Adrenal gland (tissue), 12 donors: ENCODE data around the gene EVL. TPM values are rescaled to one million over a fixed set of nuclear protein-coding genes. Genes with fewer than 3 reads are reported as not detected.

Experiments used
- DNase-seq, 7 donors: peaks; one replicate each; pipeline ENCODE4 v3.0.0-alpha.2; 2019 to 2020
- H3K27ac ChIP-seq, 5 donors: fragments of 200-600 bp; sonication (generic) in 4 of 5; 1 replicate in 3 of 5; 2 replicates in 2 of 5; pipeline versions ENCODE4 v1.5.1 to v1.8.0; 2016 to 2020; ENCODE audit warnings: mild to moderate bottlenecking in 1 of 5
- H3K27me3 ChIP-seq: fragments of 200-600 bp; 2 replicates; pipeline ENCODE4 v1.8.0; 2021
- H3K36me3 ChIP-seq, 2 donors: fragments of 200-600 bp; replicated peaks in 1 of 2; 1 replicate in 1 of 2; 2 replicates in 1 of 2; pipeline versions ENCODE4 v1.5.1 to v1.8.0; 2018 to 2022
- H3K4me1 ChIP-seq, 2 donors: fragments of 200-600 bp; replicated peaks in 1 of 2; 1 replicate in 1 of 2; 2 replicates in 1 of 2; pipeline versions ENCODE4 v1.5.1 to v1.8.0; 2018 to 2021
- H3K4me3 ChIP-seq, 4 donors: fragments of 200-600 bp; sonication (generic) in 3 of 4; one replicate each; pipeline ENCODE4 v1.5.1; 2016 to 2018
- H3K9me3 ChIP-seq, 3 donors: fragments of 200-600 bp; sonication (generic) in 1 of 3; replicated peaks in 1 of 3; 1 replicate in 2 of 3; 2 replicates in 1 of 3; pipeline versions ENCODE4 v1.5.1 to v1.8.0; 2016 to 2021
- POLR2A ChIP-seq, 2 donors: fragments of 450-650 bp; IDR thresholded peaks; one replicate each; pipeline ENCODE4 v1.6.1; 2017; ENCODE audit warnings: antibody characterized with exemption in 2 of 2, mild to moderate bottlenecking in 2 of 2, moderate library complexity in 1 of 2
- WGBS, 4 donors: extraction: QIAGEN DNeasy Blood & Tissue Kit in 2 of 4; methylation state at CpG; one replicate each; pipeline versions ENCODE4 v1.1.5 to v1.1.7; 2013 to 2017; 5-methylcytosine and 5-hydroxymethylcytosine counted together
- intact Hi-C, 2 donors: fragments of 100-400 bp; cut with DNase I; formaldehyde crosslinking; loops; one replicate each; pipeline versions ENCODE4 v1.14.1 to v1.15.0; 2022 to 2023
- polyA plus RNA-seq, 3 donors: library from polyadenylated mRNA; stranded (reverse); fragments of 200-250 nt in 2 of 3; fragments of 350-450 nt in 1 of 3; fragmentation: Illumina TruSeq in 1 of 3; extraction: RNeasy Lipid Tissue Mini Kit (QIAGEN cat#74804) in 1 of 3; gene quantifications; one replicate each; pipeline ENCODE4 v1.2.3, GENCODE V29; 2013 to 2014
- total RNA-seq, 9 donors: library from RNA; depleted of rRNA in 4 of 9; stranded (reverse); fragments of >200 nt in 4 of 9; fragments of 120-200 nt in 1 of 9; fragmentation: NEBNext Ultra II Directional in 1 of 9; extraction: Animal tissue kit (Norgen Biotek cat#: 25700) in 1 of 9; gene quantifications; one replicate each; pipeline versions ENCODE4 v1.1.0 to v1.2.4, GENCODE V29; 2013 to 2023
- TF ChIP-seq, protein P1 (sequence below), 6 experiments: fragments of 450-650 bp in 4 of 6; fragments of 200-600 bp in 2 of 6; sonication (generic) in 1 of 6; IDR thresholded peaks; 1 replicate in 5 of 6; 2 replicates in 1 of 6; pipeline versions ENCODE4 v1.5.1 to v1.8.0; 2016 to 2021; ENCODE audit warnings: antibody characterized with exemption in 6 of 6, mild to moderate bottlenecking in 2 of 6, moderate library complexity in 1 of 6
- donor health status: healthy with polysubstance abuse.
- donor health status: Bipolar disorder and iron deficiency.
- donor health status: DM: yes; HTN: yes; CAD: no.
- donor health status: DM: no; HTN: no; CAD: no.
- donor health status: DM: no; HTN: no; CAD: no.
- donor health status: DM: yes; HTN: yes; CAD: no.

Gene EVL
- total and polyA plus RNA-seq, 12 donors, result 23.7 to 209 (median 46.8) TPM

- 90 to 100% (median 96%) methylated on average over 1 of the region's 1 CpG for WGBS, 4 donors
- intact Hi-C loops, result no loop called here
- Histone ChIP-seq H3K27ac (peak overlapping the region in 1 of 5 donors; percentile 46), H3K9me3 (no peaks in the 10 kb centered on the region), H3K27me3 (no peaks in the 10 kb centered on the region), H3K36me3 (no peaks in the 10 kb centered on the region), H3K4me3 (no peak overlapping the region), H3K4me1 (peaks cover 10 to 31% of the 10 kb centered on the region in 2 donors)
- TF ChIP-seq, protein P1, sequence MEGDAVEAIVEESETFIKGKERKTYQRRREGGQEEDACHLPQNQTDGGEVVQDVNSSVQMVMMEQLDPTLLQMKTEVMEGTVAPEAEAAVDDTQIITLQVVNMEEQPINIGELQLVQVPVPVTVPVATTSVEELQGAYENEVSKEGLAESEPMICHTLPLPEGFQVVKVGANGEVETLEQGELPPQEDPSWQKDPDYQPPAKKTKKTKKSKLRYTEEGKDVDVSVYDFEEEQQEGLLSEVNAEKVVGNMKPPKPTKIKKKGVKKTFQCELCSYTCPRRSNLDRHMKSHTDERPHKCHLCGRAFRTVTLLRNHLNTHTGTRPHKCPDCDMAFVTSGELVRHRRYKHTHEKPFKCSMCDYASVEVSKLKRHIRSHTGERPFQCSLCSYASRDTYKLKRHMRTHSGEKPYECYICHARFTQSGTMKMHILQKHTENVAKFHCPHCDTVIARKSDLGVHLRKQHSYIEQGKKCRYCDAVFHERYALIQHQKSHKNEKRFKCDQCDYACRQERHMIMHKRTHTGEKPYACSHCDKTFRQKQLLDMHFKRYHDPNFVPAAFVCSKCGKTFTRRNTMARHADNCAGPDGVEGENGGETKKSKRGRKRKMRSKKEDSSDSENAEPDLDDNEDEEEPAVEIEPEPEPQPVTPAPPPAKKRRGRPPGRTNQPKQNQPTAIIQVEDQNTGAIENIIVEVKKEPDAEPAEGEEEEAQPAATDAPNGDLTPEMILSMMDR (IDR thresholded peaks at IDR 0.05), result no peak
- TF ChIP-seq POLR2A (IDR thresholded peaks at IDR 0.05), result no peak
- DNase-seq, result no peak
Observed at GRCh38 chr14:100032738-100033137, 32.5 kb upstream of the EVL start.

- DNase-seq, result no peak
- Histone ChIP-seq H3K27me3 (no peaks in the 10 kb centered on the region), H3K36me3 (no peaks in the 10 kb centered on the region), H3K4me1 (peaks cover 10 to 31% of the 10 kb centered on the region in 2 donors), H3K27ac (no peak overlapping the region), H3K4me3 (no peak overlapping the region), H3K9me3 (no peaks in the 10 kb centered on the region)
- WGBS, 4 donors, result 79 to 85% (median 81%) methylated on average over 5 of the region's 5 CpGs
- intact Hi-C loops, result no loop called here
- no peak for TF ChIP-seq POLR2A (IDR thresholded peaks at IDR 0.05)
- TF ChIP-seq, protein P1 (IDR thresholded peaks at IDR 0.05), result no peak
Observed at GRCh38 chr14:100033347-100034075, 31.7 kb upstream of the EVL start.

DNA sequence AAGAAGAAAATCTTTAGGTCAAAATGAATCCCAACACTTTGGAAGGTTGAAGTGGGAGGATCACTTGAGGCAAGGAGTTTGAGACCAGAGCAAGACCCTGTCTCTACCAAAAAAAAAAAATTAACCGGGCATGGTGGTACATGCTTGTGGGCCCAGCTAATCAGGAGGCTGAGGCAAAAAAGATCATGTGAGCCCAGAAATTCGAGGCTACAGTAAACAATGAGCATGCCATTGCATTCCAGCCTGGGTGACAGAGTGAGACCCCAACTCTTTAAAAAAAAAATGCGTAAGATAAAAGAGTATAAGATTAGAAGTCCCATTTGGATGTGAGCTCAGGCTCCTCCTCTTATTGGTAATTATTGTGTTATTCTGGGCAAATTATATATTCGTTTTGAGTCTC lies 30.8 kb upstream of the EVL start:
- H3K27ac ChIP-seq, result no peak overlapping the region
- WGBS, 4 donors, result 88 to 94% (median 92%) methylated on average over 4 of the region's 4 CpGs
- H3K36me3 ChIP-seq, result no peaks in the 10 kb centered on the region
- H3K4me1 ChIP-seq, result peaks cover 10 to 31% of the 10 kb centered on the region in 2 donors
- DNase-seq, result no peak
- no peak for TF ChIP-seq POLR2A (IDR thresholded peaks at IDR 0.05)
- TF ChIP-seq, protein P1 (IDR thresholded peaks at IDR 0.05), result no peak
- H3K9me3 ChIP-seq, result no peaks in the 10 kb centered on the region
- H3K27me3 ChIP-seq, result no peaks in the 10 kb centered on the region
- no peak overlapping the region for H3K4me3 ChIP-seq
- intact Hi-C loops, result no loop called here

DNA sequence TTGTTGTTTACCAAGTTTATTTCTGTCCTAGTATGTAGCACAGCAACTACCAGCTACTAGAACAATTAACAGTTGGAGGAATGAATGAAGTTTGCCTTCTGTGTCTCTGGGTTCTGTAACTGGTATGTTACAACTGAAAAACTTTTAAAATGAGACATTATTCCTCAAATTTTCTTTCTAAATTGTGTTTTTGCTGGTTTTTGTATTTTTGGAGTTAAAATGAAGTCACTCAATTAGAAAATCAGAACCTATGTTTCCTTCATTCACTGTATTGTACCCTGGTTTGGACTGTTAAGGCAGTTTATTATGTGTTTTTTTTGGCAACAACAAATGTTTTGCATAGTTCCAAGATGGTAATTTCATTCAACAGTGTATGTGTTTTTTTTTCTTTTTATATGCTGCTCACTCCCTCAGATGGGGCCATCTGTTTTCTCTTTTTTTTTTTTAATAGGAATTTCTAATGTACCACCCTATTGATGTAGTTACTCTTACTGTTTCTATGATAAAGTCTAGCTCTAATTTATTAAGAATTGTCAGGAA lies 30.2 kb upstream of the EVL start:
- intact Hi-C loops, result no loop called here
- Histone ChIP-seq H3K9me3 (no peaks in the 10 kb centered on the region), H3K36me3 (no peaks in the 10 kb centered on the region), H3K27ac (no peak overlapping the region), H3K27me3 (no peaks in the 10 kb centered on the region), H3K4me3 (no peak overlapping the region), H3K4me1 (peaks cover 10 to 29% of the 10 kb centered on the region in 2 donors)
- TF ChIP-seq, protein P1 (IDR thresholded peaks at IDR 0.05), result no peak
- no peak for TF ChIP-seq POLR2A (IDR thresholded peaks at IDR 0.05)
- no peak for DNase-seq
